Sigmoid colon (tissue), 7 donors: ENCODE measurements around the gene SUGP1. TPM values are rescaled to one million over a fixed set of nuclear protein-coding genes. Genes with fewer than 3 reads are reported as not detected.

Experiments
- DNase-seq: peaks from one replicate; pipeline ENCODE4 v3.0.0-alpha.2; 2019
- H3K27ac ChIP-seq, 4 donors: fragments of 200-600 bp; sonication (generic); one replicate each; pipeline ENCODE4 v1.5.1; 2016 to 2019; ENCODE audit warnings: mild to moderate bottlenecking in 1 of 4
- H3K27me3 ChIP-seq, 3 donors: fragments of 200-600 bp; sonication (generic); one replicate each; pipeline ENCODE4 v1.5.1; 2019; ENCODE audit warnings: mild to moderate bottlenecking in 1 of 3
- H3K36me3 ChIP-seq, 4 donors: fragments of 200-600 bp; sonication (generic); one replicate each; pipeline ENCODE4 v1.5.1; 2016 to 2019
- H3K4me1 ChIP-seq, 4 donors: fragments of 200-600 bp; sonication (generic); one replicate each; pipeline ENCODE4 v1.5.1; 2017 to 2019
- H3K4me3 ChIP-seq, 4 donors: fragments of 200-600 bp; sonication (generic); one replicate each; pipeline ENCODE4 v1.5.1; 2017 to 2019; ENCODE audit warnings: mild to moderate bottlenecking in 2 of 4, moderate library complexity in 1 of 4
- H3K9me3 ChIP-seq, 4 donors: fragments of 200-600 bp in 3 of 4; sonication (generic) in 3 of 4; one replicate each; pipeline versions ENCODE4 v1.5.1 to v1.6.1; 2013 to 2019
- CTCF ChIP-seq, 4 experiments: fragments of 450-650 bp in 3 of 4; fragments of 200-600 bp in 1 of 4; IDR thresholded peaks; one replicate each; pipeline ENCODE4 v1.5.1; 2016 to 2019; ENCODE audit warnings: antibody characterized with exemption in 4 of 4, mild to moderate bottlenecking in 3 of 4, moderate library complexity in 2 of 4
- EP300 ChIP-seq, 4 donors: sonication (generic); formaldehyde crosslinking; IDR thresholded peaks; one replicate each; pipeline ENCODE4 v1.6.1; 2017; ENCODE audit warnings: antibody characterized with exemption in 4 of 4
- POLR2A ChIP-seq, 2 donors: fragments of 450-650 bp; IDR thresholded peaks; one replicate each; pipeline ENCODE4 v1.6.1; 2016; ENCODE audit warnings: antibody characterized with exemption in 2 of 2, mild to moderate bottlenecking in 2 of 2, moderate library complexity in 2 of 2
- POLR2AphosphoS5 ChIP-seq, 4 donors: sonication (generic); formaldehyde crosslinking; IDR thresholded peaks; one replicate each; pipeline ENCODE4 v1.6.1; 2017; ENCODE audit warnings: antibody characterized with exemption in 4 of 4
- WGBS, 2 donors: extraction: QIAGEN DNeasy Blood & Tissue Kit; methylation state at CpG; one replicate each; pipeline ENCODE4 v1.1.7; 2013; 5-methylcytosine and 5-hydroxymethylcytosine counted together
- intact Hi-C: fragments of 100-400 bp; cut with DNase I; formaldehyde crosslinking; loops from one replicate; pipeline ENCODE4 v1.15.1; 2023
- polyA plus RNA-seq, 3 donors: library from polyadenylated mRNA; stranded (reverse); fragments of 200-250 nt; gene quantifications; one replicate each; pipeline ENCODE4 v1.2.3, GENCODE V29; 2013
- total RNA-seq, 4 donors: library from RNA; depleted of rRNA; stranded (reverse); fragments of >200 nt; gene quantifications; one replicate each; pipeline ENCODE4 v1.1.0, GENCODE V29; 2016
- donor health status: healthy with polysubstance abuse.
- donor health status: Bipolar disorder and iron deficiency.
- donor health status: healthy.

SUGP1 gene
- total and polyA plus RNA-seq, 7 donors, result 21.0 to 51.0 (median 32.1) TPM

- H3K36me3 ChIP-seq, result peaks cover 7 to 58% (median 14%) of the 10 kb centered on the region in 4 donors
- intact Hi-C loops, result no loop called here
- no peak for TF ChIP-seq EP300 (IDR thresholded peaks at IDR 0.05)
- TF ChIP-seq POLR2AphosphoS5 (IDR thresholded peaks at IDR 0.05), result no peak
- TF ChIP-seq CTCF (IDR thresholded peaks at IDR 0.05), result no peak
- no peak for TF ChIP-seq POLR2A (IDR thresholded peaks at IDR 0.05)
- H3K9me3 ChIP-seq, result peaks cover 0 to 5% (median 0%) of the 10 kb centered on the region in 4 donors
- 90% methylated on average over 4 of the region's 4 CpGs for WGBS, 2 donors
- H3K4me1 ChIP-seq, result no peaks in the 10 kb centered on the region
- no peaks in the 10 kb centered on the region for H3K27me3 ChIP-seq
- no peak overlapping the region for H3K4me3 ChIP-seq
- H3K27ac ChIP-seq, result no peak overlapping the region
- DNase-seq, result no peak
These were observed 25.4 kb downstream of the SUGP1 start for GRCh38 chr19:19294914-19295313.

GRCh38 chr19:19292607-19293006 lies 27.7 kb downstream of the SUGP1 start:
- Histone ChIP-seq H3K9me3 (peaks cover 0 to 5% (median 0%) of the 10 kb centered on the region in 4 donors), H3K27ac (no peak overlapping the region), H3K4me3 (no peak overlapping the region), H3K27me3 (no peaks in the 10 kb centered on the region), H3K36me3 (peaks cover 7 to 79% (median 14%) of the 10 kb centered on the region in 4 donors), H3K4me1 (no peaks in the 10 kb centered on the region)
- intact Hi-C loops, result no loop called here
- no peak for DNase-seq
- no peak for TF ChIP-seq POLR2A (IDR thresholded peaks at IDR 0.05)
- 96 to 99% methylated on average over 5 of the region's 5 CpGs for WGBS, 2 donors

- DNase-seq, result no peak
- H3K4me3 ChIP-seq, result no peak overlapping the region
- WGBS, 2 donors, result 94 to 96% methylated on average over 10 of the region's 10 CpGs
- no peaks in the 10 kb centered on the region for H3K4me1 ChIP-seq
- no peaks in the 10 kb centered on the region for H3K9me3 ChIP-seq
- peaks cover 0 to 91% (median 24%) of the 10 kb centered on the region in 4 donors for H3K36me3 ChIP-seq
- intact Hi-C loops, result no loop called here
- TF ChIP-seq EP300 (IDR thresholded peaks at IDR 0.05) (no peak), CTCF (IDR thresholded peaks at IDR 0.05) (no peak), POLR2A (IDR thresholded peaks at IDR 0.05) (no peak), POLR2AphosphoS5 (IDR thresholded peaks at IDR 0.05) (no peak)
- no peak overlapping the region for H3K27ac ChIP-seq
- H3K27me3 ChIP-seq, result no peaks in the 10 kb centered on the region
These were observed 34.6 kb downstream of the SUGP1 start for GRCh38 chr19:19285686-19286085.

- intact Hi-C loops, result no loop called here
- WGBS, 2 donors, result 94 to 95% methylated on average over 16 of the region's 16 CpGs
- no peaks in the 10 kb centered on the region for H3K9me3 ChIP-seq
- no peak for DNase-seq
- H3K4me3 ChIP-seq, result no peak overlapping the region
- H3K4me1 ChIP-seq, result no peaks in the 10 kb centered on the region
- no peaks in the 10 kb centered on the region for H3K27me3 ChIP-seq
- H3K27ac ChIP-seq, result no peak overlapping the region
- TF ChIP-seq POLR2AphosphoS5 (IDR thresholded peaks at IDR 0.05), result no peak
- TF ChIP-seq POLR2A (IDR thresholded peaks at IDR 0.05), result no peak
- no peak for TF ChIP-seq CTCF (IDR thresholded peaks at IDR 0.05)
- TF ChIP-seq EP300 (IDR thresholded peaks at IDR 0.05), result no peak
- H3K36me3 ChIP-seq, result peaks cover 31 to 97% (median 55%) of the 10 kb centered on the region in 4 donors
These were observed 39.7 kb downstream of the SUGP1 start for GRCh38 chr19:19280561-19280960.

- no peak for DNase-seq
- no peaks in the 10 kb centered on the region for H3K27me3 ChIP-seq
- H3K36me3 ChIP-seq, result peaks cover 31 to 93% (median 56%) of the 10 kb centered on the region in 4 donors
- no peak overlapping the region for H3K4me3 ChIP-seq
- no peaks in the 10 kb centered on the region for H3K9me3 ChIP-seq
- intact Hi-C loops, result no loop called here
- no peaks in the 10 kb centered on the region for H3K4me1 ChIP-seq
- H3K27ac ChIP-seq, result no peak overlapping the region
- WGBS, 2 donors, result 97 to 98% methylated on average over 16 of the region's 16 CpGs
- TF ChIP-seq EP300 (IDR thresholded peaks at IDR 0.05) (no peak), POLR2AphosphoS5 (IDR thresholded peaks at IDR 0.05) (no peak), POLR2A (IDR thresholded peaks at IDR 0.05) (no peak), CTCF (IDR thresholded peaks at IDR 0.05) (no peak)
These were observed 40.5 kb downstream of the SUGP1 start for GRCh38 chr19:19279853-19280252.
